ENCODE results near the gene FYB2.

GRCh38 chr1:56820755-56821461 lies 1.7 kb upstream of the FYB2 start:
- TF ChIP-seq POLR2A (IDR thresholded peaks at IDR 0.05) = no peak
- TF ChIP-seq CTCF (IDR thresholded peaks at IDR 0.05) = peak; percentile 69 to 92 (median 81)
